Spleen (tissue), 11 donors: ENCODE measurements around the gene EPHA4. TPM values are rescaled to one million over a fixed set of nuclear protein-coding genes. Genes with fewer than 3 reads are reported as not detected.

ENCODE experiments used
- DNase-seq: peaks from one replicate; pipeline ENCODE4 v3.0.0-alpha.2; 2020
- H3K27ac ChIP-seq, 8 donors: fragments of 200-600 bp; sonication (generic) in 7 of 8; 1 replicate in 4 of 8; 2 replicates in 4 of 8; pipeline versions ENCODE4 v1.5.0 to v1.8.0; 2016 to 2021; ENCODE audit warnings: inconsistent platforms in 4 of 8, mild to moderate bottlenecking in 4 of 8, moderate library complexity in 1 of 8
- H3K27me3 ChIP-seq, 7 donors: fragments of 200-600 bp; sonication (generic) in 6 of 7; replicated peaks in 1 of 7; 1 replicate in 4 of 7; 2 replicates in 3 of 7; pipeline versions ENCODE4 v1.5.0 to v1.8.0; 2016 to 2021; ENCODE audit warnings: inconsistent platforms in 3 of 7, mild to moderate bottlenecking in 1 of 7
- H3K36me3 ChIP-seq, 6 donors: fragments of 200-600 bp; sonication (generic) in 5 of 6; 1 replicate in 4 of 6; 2 replicates in 2 of 6; pipeline versions ENCODE4 v1.5.0 to v1.8.0; 2016 to 2021; ENCODE audit warnings: inconsistent platforms in 2 of 6
- H3K4me1 ChIP-seq, 6 donors: fragments of 200-600 bp; sonication (generic) in 5 of 6; 1 replicate in 3 of 6; 2 replicates in 3 of 6; pipeline versions ENCODE4 v1.5.0 to v1.8.0; 2016 to 2021; ENCODE audit warnings: inconsistent platforms in 3 of 6
- H3K4me3 ChIP-seq, 8 donors: fragments of 200-600 bp; sonication (generic) in 7 of 8; 1 replicate in 4 of 8; 2 replicates in 4 of 8; pipeline versions ENCODE4 v1.5.0 to v1.8.0; 2016 to 2021; ENCODE audit warnings: inconsistent platforms in 4 of 8, mild to moderate bottlenecking in 4 of 8, moderate library complexity in 2 of 8
- H3K9me3 ChIP-seq, 8 donors: fragments of 200-600 bp; sonication (generic) in 7 of 8; 1 replicate in 4 of 8; 2 replicates in 4 of 8; pipeline versions ENCODE4 v1.5.0 to v1.8.0; 2016 to 2021; ENCODE audit warnings: inconsistent platforms in 4 of 8
- CTCF ChIP-seq, 11 experiments: fragments of 200-600 bp in 7 of 11; fragments of 450-650 bp in 4 of 11; sonication (generic) in 4 of 11; IDR thresholded peaks in 8 of 11; conservative IDR thresholded peaks in 3 of 11; 1 replicate in 7 of 11; 2 replicates in 4 of 11; pipeline versions ENCODE4 v1.4.0 to v1.8.0; 2016 to 2021; ENCODE audit warnings: antibody characterized with exemption in 11 of 11, inconsistent platforms in 4 of 11, mild to moderate bottlenecking in 1 of 11
- POLR2A ChIP-seq, 3 donors: fragments of 450-650 bp; IDR thresholded peaks; one replicate each; pipeline ENCODE4 v1.5.1; 2017; ENCODE audit warnings: antibody characterized with exemption in 3 of 3, mild to moderate bottlenecking in 1 of 3
- POLR2AphosphoS5 ChIP-seq, 3 donors: sonication (generic); formaldehyde crosslinking; IDR thresholded peaks; one replicate each; pipeline ENCODE4 v1.5.1; 2017; ENCODE audit warnings: antibody characterized with exemption in 3 of 3
- WGBS, 5 donors: extraction: QIAGEN DNeasy Blood & Tissue Kit in 3 of 5; methylation state at CpG; one replicate each; pipeline versions ENCODE4 v1.1.5 to v1.1.7; 2013 to 2018; 5-methylcytosine and 5-hydroxymethylcytosine counted together
- intact Hi-C: fragments of 100-400 bp; cut with DNase I; formaldehyde crosslinking; loops from one replicate; pipeline ENCODE4 v1.15.0; 2023; ENCODE audit warnings: low total_unique reads
- polyA plus RNA-seq, 3 donors: library from polyadenylated mRNA; stranded (reverse); fragments of 200-250 nt; gene quantifications; one replicate each; pipeline ENCODE4 v1.2.1, GENCODE V29; 2013
- total RNA-seq, 7 donors: library from RNA; depleted of rRNA in 3 of 7; stranded (reverse); fragments of >200 nt in 3 of 7; fragmentation: NEBNext Ultra II Directional in 4 of 7; extraction: Animal tissue kit (Norgen Biotek cat#: 25700) in 4 of 7; gene quantifications; one replicate each; pipeline versions ENCODE4 v1.1.0 to v1.2.1, GENCODE V29; 2016 to 2021
- donor health status: healthy with polysubstance abuse.
- donor health status: DM: no; HTN: no; CAD: no; lungs with moderate emphysema.
- donor health status: DM: no; HTN: no; CAD: no.
- donor health status: Bipolar disorder and iron deficiency.
- donor health status: healthy.
- donor health status: DM: no; HTN: no; CAD: no.
- donor health status: DM: yes; HTN: yes; CAD: no.

The EPHA4 gene
- total and polyA plus RNA-seq, 10 donors = 0.80 to 21.0 (median 14.0) TPM

- no peak for DNase-seq
- H3K4me1 ChIP-seq = no peaks in the 10 kb centered on the region
- no peaks in the 10 kb centered on the region for H3K9me3 ChIP-seq
- intact Hi-C loops = no loop called here
- 88 to 95% (median 93%) methylated on average over 8 of the region's 8 CpGs for WGBS, 5 donors
- H3K36me3 ChIP-seq = peaks cover 0 to 11% (median 0%) of the 10 kb centered on the region in 6 donors
- TF ChIP-seq CTCF (IDR thresholded peaks at IDR 0.05 in 8 of 11, conservative IDR thresholded peaks at IDR 0.05 in 3 of 11) = no peak
- TF ChIP-seq POLR2A (IDR thresholded peaks at IDR 0.05) = no peak
- no peak for TF ChIP-seq POLR2AphosphoS5 (IDR thresholded peaks at IDR 0.05)
- no peak overlapping the region for H3K4me3 ChIP-seq
- no peak overlapping the region for H3K27ac ChIP-seq
- no peaks in the 10 kb centered on the region for H3K27me3 ChIP-seq
These were observed 87.2 kb downstream of the EPHA4 start for GRCh38 chr2:221484761-221485502.

GRCh38 chr2:221482666-221483455, 89.2 kb downstream of the EPHA4 start:
- no peaks in the 10 kb centered on the region for H3K9me3 ChIP-seq
- H3K27me3 ChIP-seq = no peaks in the 10 kb centered on the region
- H3K36me3 ChIP-seq = peaks cover 0 to 11% (median 0%) of the 10 kb centered on the region in 6 donors
- H3K27ac ChIP-seq = no peak overlapping the region
- no peak for DNase-seq
- H3K4me3 ChIP-seq = no peak overlapping the region
- intact Hi-C loops = no loop called here
- WGBS, 5 donors = 80 to 87% (median 81%) methylated on average over 12 of the region's 12 CpGs
- H3K4me1 ChIP-seq = no peaks in the 10 kb centered on the region
- TF ChIP-seq POLR2A (IDR thresholded peaks at IDR 0.05) (no peak), CTCF (IDR thresholded peaks at IDR 0.05 in 8 of 11, conservative IDR thresholded peaks at IDR 0.05 in 3 of 11) (no peak), POLR2AphosphoS5 (IDR thresholded peaks at IDR 0.05) (no peak)

- 92 to 97% (median 95%) methylated on average over 3 of the region's 3 CpGs for WGBS, 5 donors
- Histone ChIP-seq H3K4me3 (no peak overlapping the region), H3K4me1 (no peaks in the 10 kb centered on the region), H3K27ac (no peak overlapping the region), H3K27me3 (no peaks in the 10 kb centered on the region), H3K9me3 (no peaks in the 10 kb centered on the region), H3K36me3 (peaks cover 0 to 11% (median 0%) of the 10 kb centered on the region in 6 donors)
- TF ChIP-seq POLR2A (IDR thresholded peaks at IDR 0.05) = no peak
- TF ChIP-seq CTCF (IDR thresholded peaks at IDR 0.05 in 8 of 11, conservative IDR thresholded peaks at IDR 0.05 in 3 of 11) = no peak
- TF ChIP-seq POLR2AphosphoS5 (IDR thresholded peaks at IDR 0.05) = no peak
- DNase-seq = no peak
- intact Hi-C loops = no loop called here
These were observed 91.3 kb downstream of the EPHA4 start for GRCh38 chr2:221480821-221481220.

- 87 to 95% (median 91%) methylated on average over 7 of the region's 7 CpGs for WGBS, 5 donors
- no peak overlapping the region for H3K27ac ChIP-seq
- no peak for DNase-seq
- H3K9me3 ChIP-seq = no peaks in the 10 kb centered on the region
- H3K36me3 ChIP-seq = peaks cover 0 to 11% (median 0%) of the 10 kb centered on the region in 6 donors
- H3K27me3 ChIP-seq = no peaks in the 10 kb centered on the region
- intact Hi-C loops = no loop called here
- no peaks in the 10 kb centered on the region for H3K4me1 ChIP-seq
- no peak overlapping the region for H3K4me3 ChIP-seq
- no peak for TF ChIP-seq POLR2A (IDR thresholded peaks at IDR 0.05)
- TF ChIP-seq CTCF (IDR thresholded peaks at IDR 0.05 in 8 of 11, conservative IDR thresholded peaks at IDR 0.05 in 3 of 11) = no peak
- TF ChIP-seq POLR2AphosphoS5 (IDR thresholded peaks at IDR 0.05) = no peak
These were observed 91.9 kb downstream of the EPHA4 start for GRCh38 chr2:221480163-221480562.
